ENCODE measurements around the gene TOR4A. TPM values are rescaled to one million over a fixed set of nuclear protein-coding genes. Genes with fewer than 3 reads are reported as not detected.

Gene TOR4A
- total RNA-seq, 1 experiment from 2014 or later, result 37.1 TPM

GRCh38 chr9:137317021-137317717 is 39.6 kb downstream of the TOR4A start:
- POLR2A ChIA-PET, result no interaction called here
- intact Hi-C loops (cut with micrococcal nuclease; ENCODE audit: unreplicated experiment), result no loop called here
- no peaks in the 10 kb centered on the region for H3K9me3 ChIP-seq (ENCODE audit: control insufficient read depth, insufficient read depth, low read depth, low read length)
- H3K27me3 ChIP-seq (ENCODE audit: control insufficient read depth, insufficient read depth, low read length), result no peaks in the 10 kb centered on the region
- in situ Hi-C loops (cut with HindIII; ENCODE audit: low pct_unique_long_range_greater_than_20kb, low sequenced_read_pairs), result no loop called here
- no peak for DNase-seq (ENCODE audit: low read depth, low spot score)
- no peaks in the 10 kb centered on the region for H3K36me3 ChIP-seq (ENCODE audit: control insufficient read depth, insufficient read depth, low read length)
- CTCF ChIA-PET, result no interaction called here
- no TSS peak for BruUV-seq (replicated peaks)
- H3K4me3 ChIP-seq (ENCODE audit: low read depth in 2 of 2, low read length in 2 of 2), result no peak overlapping the region
- TF ChIP-seq CTCF (IDR thresholded peaks at IDR 0.05) (no peak), REST (IDR thresholded peaks at IDR 0.05; ENCODE audit: insufficient read depth in 1 of 2, low read depth in 2 of 2, low read length in 1 of 2) (no peak), TCF7L2 (IDR thresholded peaks at IDR 0.05; ENCODE audit: low read depth, low read length) (no peak), SIN3A (IDR thresholded peaks at IDR 0.05; ENCODE audit: borderline replicate concordance, insufficient read depth, low read depth, low read length) (no peak), POLR2AphosphoS5 (IDR thresholded peaks at IDR 0.05; ENCODE audit: low read depth, low read length) (no peak)
- no peaks in the 10 kb centered on the region; the same call in 1 of the 2 replicates for H3K4me1 ChIP-seq (ENCODE audit: control insufficient read depth, insufficient read depth, low read length)
- peak overlapping the region; percentile 68; the same call in 1 of the 2 replicates for H3K27ac ChIP-seq (ENCODE audit: low read length)
- no peak for ATAC-seq

- CTCF ChIA-PET, result no interaction called here
- H3K4me3 ChIP-seq (ENCODE audit: low read depth in 2 of 2, low read length in 2 of 2), result no peak overlapping the region
- intact Hi-C loops (cut with micrococcal nuclease; ENCODE audit: unreplicated experiment) (no loop called here), in situ Hi-C loops (cut with HindIII; ENCODE audit: low pct_unique_long_range_greater_than_20kb, low sequenced_read_pairs) (no loop called here)
- POLR2A ChIA-PET, result no interaction called here
- DNase-seq (ENCODE audit: low read depth, low spot score) (no peak), ATAC-seq (no peak)
- no TSS peak for BruUV-seq (replicated peaks)
- no peaks in the 10 kb centered on the region for H3K27me3 ChIP-seq (ENCODE audit: control insufficient read depth, insufficient read depth, low read length)
- H3K36me3 ChIP-seq (ENCODE audit: control insufficient read depth, insufficient read depth, low read length), result no peaks in the 10 kb centered on the region
- H3K4me1 ChIP-seq (ENCODE audit: control insufficient read depth, insufficient read depth, low read length), result no peaks in the 10 kb centered on the region; the same call in 1 of the 2 replicates
- TF ChIP-seq REST (IDR thresholded peaks at IDR 0.05; ENCODE audit: insufficient read depth in 1 of 2, low read depth in 2 of 2, low read length in 1 of 2) (no peak), CTCF (IDR thresholded peaks at IDR 0.05) (no peak), POLR2AphosphoS5 (IDR thresholded peaks at IDR 0.05; ENCODE audit: low read depth, low read length) (no peak), SIN3A (IDR thresholded peaks at IDR 0.05; ENCODE audit: borderline replicate concordance, insufficient read depth, low read depth, low read length) (no peak), TCF7L2 (IDR thresholded peaks at IDR 0.05; ENCODE audit: low read depth, low read length) (no peak)
- no peak overlapping the region for H3K27ac ChIP-seq (ENCODE audit: low read length)
- no peaks in the 10 kb centered on the region for H3K9me3 ChIP-seq (ENCODE audit: control insufficient read depth, insufficient read depth, low read depth, low read length)
Measured at GRCh38 chr9:137317718-137318511, 40.4 kb downstream of the TOR4A start.
